AG09319 (cell line): ENCODE measurements around the gene C1orf53.
"Not testable (repeated sequence)": the region's sequence is repeated elsewhere in the genome, so short reads cannot be mapped to it uniquely, and the experiment has no call there.

Source experiments
- DNase-seq: peaks from one replicate; pipeline ENCODE4 v3.0.0-alpha.2; 2010; ENCODE audit warnings: low read depth; ENCODE audit errors: extremely low read depth
- TF ChIP-seq, protein P1 (sequence below): IDR thresholded peaks from 2 replicates; pipeline ENCODE4 v1.5.1; 2011; ENCODE audit warnings: low read depth, mild to moderate bottlenecking, inconsistent platforms, low read length, moderate library complexity

Gene C1orf53

DNA sequence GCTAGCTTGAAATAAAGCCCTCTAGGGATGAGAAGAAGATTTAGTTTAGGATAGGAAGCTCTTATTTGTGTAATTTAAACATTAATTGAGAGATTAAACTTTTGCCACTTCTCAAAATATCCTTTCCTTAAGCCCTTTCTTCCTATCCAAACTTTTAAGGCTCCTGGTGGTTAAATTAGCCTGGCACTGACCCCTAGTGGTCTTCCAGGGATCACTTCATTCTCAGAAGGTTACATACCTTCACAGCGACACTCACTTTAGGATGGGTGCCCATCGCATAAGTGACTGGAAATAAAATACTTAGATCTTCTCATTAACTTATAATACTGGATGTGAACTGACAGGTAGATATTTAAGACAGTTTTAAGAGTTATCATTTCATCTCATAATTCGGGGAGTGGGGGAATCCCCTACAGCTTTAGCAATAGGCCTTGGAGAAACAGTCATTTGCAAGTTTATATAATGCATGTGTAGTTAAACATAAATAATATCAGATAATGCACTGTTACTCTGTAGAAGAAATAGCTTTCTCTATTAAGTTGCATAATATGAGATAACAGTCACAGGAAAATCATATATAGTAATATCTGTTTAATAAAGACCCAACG is 22.2 kb downstream of the C1orf53 start:
- DNase-seq, result no peak
- TF ChIP-seq, protein P1, sequence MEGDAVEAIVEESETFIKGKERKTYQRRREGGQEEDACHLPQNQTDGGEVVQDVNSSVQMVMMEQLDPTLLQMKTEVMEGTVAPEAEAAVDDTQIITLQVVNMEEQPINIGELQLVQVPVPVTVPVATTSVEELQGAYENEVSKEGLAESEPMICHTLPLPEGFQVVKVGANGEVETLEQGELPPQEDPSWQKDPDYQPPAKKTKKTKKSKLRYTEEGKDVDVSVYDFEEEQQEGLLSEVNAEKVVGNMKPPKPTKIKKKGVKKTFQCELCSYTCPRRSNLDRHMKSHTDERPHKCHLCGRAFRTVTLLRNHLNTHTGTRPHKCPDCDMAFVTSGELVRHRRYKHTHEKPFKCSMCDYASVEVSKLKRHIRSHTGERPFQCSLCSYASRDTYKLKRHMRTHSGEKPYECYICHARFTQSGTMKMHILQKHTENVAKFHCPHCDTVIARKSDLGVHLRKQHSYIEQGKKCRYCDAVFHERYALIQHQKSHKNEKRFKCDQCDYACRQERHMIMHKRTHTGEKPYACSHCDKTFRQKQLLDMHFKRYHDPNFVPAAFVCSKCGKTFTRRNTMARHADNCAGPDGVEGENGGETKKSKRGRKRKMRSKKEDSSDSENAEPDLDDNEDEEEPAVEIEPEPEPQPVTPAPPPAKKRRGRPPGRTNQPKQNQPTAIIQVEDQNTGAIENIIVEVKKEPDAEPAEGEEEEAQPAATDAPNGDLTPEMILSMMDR, result peak; percentile 54

DNA sequence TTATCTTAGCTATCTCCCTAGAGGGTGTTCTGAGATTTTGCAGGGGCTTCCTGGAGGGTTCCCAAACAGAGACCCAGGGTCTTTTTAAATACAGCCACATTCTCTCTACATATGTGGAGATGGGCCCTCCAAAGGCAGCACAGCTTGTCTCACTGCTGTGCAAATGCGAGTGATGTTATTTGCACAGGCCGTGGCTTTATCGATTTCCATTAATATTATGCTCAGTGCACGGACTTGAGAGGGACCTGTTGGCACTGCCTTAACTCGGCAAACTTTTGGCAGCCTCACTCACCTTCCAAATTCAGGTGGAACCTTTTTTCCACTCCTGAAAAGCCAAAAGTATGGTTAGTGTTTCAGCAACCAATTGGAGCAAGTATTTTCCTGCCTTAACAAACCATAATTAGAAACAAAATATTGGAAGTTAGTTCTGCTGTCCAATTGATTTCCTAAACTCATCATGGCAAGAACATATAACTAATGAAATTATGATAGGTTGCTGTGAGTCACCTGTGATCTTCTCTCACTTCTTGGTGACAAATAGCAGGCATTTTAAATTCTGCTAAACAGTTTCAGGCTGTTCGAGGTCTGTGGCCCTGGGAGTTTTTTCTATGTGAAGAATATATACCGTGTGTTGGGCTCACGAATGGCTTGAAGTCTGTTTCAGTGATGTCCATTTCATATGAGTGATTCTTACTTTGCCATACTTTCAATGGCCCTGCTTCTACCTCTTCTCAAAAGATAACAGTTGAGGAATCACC is 25.7 kb downstream of the C1orf53 start:
- DNase-seq, result no peak
- TF ChIP-seq, protein P1, result no peak

DNA sequence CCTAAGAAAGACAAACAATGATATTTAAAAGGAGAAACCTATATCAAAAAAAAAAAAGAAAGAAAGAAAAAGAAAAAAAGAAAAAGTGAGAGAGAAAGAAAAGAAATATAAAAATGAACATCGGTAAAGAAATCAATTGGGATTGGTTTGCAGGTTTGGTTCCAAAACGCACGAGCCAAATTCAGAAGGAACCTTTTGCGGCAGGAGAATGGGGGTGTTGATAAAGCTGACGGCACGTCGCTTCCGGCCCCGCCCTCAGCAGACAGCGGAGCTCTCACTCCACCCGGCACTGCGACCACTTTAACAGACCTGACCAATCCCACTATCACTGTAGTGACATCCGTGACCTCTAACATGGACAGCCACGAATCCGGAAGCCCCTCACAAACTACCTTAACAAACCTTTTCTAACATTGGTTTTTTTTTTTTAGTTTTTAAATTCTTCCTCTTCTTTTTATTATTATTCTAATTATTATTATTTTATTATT is 26.5 kb downstream of the C1orf53 start:
- TF ChIP-seq, protein P1, result no peak
- DNase-seq, result no peak

DNA sequence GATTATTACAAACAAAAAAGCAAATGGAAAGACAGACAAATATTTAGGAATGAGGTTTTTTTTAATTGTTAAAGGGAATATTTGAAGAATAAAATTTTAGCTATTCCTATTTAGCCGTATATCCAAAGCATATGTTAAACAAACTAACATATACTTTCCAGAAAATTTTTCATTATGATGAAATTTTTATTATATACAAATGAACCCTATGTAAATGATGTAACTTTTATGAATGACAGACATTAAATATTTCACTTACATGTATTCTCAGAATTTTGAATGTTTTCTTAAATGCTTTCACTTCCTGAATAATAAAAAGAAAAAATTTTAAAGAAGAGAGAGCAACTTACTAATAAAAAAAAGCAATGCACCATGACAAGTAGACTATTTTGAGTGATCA is 30.6 kb downstream of the C1orf53 start:
- DNase-seq, result no peak

DNA sequence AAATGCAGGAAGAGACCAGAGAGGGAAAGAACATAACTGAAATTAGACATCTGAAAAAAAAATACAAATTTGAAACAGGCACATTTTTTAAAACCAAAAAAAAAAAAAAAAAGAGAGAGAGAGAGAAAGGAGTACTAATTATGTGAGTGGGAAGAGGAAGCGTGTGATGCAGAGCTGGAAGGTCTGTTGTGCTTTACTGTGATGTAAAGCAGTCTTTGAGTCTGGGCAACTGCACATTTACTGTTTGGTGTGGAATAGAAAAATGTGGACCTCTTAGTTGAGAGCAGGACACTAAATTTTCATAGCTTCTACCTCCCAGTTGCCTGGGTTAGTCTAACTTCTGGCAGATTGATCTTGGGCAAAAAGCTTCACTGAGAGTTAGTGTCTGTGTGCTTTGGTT is 31.2 kb downstream of the C1orf53 start:
- TF ChIP-seq, protein P1, result no peak
- DNase-seq, result no peak

More for the DNA sequence above, 30.6 kb downstream of the C1orf53 start:
- TF ChIP-seq, protein P1, result no peak

DNA sequence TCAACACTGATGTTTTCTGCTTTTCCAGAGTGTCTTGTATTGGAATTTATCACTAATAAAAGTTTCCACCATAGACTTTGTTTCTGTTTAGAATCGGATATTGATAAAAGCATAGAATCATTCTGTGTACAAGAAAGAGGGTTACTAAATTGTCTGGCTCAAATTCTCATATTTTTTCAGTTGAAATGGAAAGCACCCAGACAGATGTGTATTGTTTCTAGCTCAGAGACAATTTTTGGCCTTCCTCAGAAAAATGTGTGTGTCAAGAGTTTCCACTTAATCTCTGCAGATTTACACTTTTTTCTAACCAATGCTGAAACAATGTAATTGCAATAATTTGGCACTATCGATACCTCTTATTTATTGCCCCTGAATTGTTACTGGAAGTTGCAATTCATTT is 35.0 kb downstream of the C1orf53 start:
- TF ChIP-seq, protein P1, result no peak
- no peak for DNase-seq

DNA sequence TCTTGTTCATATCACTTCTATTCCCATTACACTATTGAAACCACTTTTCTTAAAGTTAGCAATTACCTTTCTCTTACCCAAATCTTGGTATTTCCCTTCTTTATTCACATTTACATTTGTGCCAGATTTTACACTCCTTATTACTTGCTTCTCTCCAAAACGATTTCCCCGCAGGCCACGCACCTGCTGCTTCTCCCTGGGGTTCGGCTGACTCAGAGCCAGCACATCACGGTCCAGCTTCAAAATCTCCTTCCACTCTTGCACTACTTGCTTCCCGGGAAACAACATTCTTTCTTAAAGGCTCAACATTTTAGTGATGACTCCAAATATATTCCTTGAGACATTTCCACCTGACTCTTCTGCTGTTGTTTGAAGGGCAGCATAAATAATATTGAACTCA is 35.5 kb downstream of the C1orf53 start:
- no peak for DNase-seq

DNA sequence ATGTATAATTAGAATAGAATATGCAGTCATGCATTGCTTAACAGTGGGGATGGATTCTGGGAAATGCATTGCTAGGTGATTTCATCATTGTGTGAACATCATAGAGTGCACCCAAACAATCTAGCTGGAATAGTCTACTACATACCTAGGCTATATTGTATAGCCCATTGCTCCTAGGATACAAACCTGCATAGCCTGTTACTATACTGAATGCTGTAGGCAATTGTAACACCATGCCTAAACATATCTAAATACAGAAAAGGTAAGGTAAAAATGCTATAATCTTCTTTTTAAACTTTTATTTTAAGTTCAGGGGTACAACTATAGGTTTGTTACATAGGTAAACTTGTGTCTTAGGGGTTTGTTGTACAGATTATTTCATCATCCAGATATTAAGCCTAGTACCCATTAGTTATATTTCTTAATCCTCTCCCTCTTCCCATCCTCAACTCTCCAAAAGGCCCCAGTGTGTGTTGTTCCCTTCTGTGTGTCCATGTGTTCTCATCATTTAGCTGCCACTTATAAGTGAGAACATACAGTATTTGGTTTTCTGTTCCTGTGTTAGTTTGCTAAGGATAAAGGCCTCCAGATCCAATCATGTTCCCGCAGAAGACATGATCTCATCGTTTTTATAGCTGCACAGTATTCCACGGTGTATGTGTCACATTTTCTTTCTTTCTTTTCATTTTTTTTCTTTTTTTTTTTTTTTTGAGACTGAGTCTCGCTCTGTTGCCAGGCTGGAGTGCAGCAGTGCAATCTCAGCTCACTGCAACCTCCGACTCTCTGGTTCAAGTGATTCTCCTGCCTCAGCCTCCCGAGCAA is 36.9 kb downstream of the C1orf53 start:
- DNase-seq, result not testable (repeated sequence)

More for the DNA sequence above, 35.5 kb downstream of the C1orf53 start:
- TF ChIP-seq, protein P1, result no peak
